ENCODE results near the gene GADD45A. TPM values are rescaled to one million over a fixed set of nuclear protein-coding genes. Genes with fewer than 3 reads are reported as not detected.

GADD45A gene
- polyA plus RNA-seq, 3 donors: 7.5 to 14.3 (median 9.6) TPM

DNA sequence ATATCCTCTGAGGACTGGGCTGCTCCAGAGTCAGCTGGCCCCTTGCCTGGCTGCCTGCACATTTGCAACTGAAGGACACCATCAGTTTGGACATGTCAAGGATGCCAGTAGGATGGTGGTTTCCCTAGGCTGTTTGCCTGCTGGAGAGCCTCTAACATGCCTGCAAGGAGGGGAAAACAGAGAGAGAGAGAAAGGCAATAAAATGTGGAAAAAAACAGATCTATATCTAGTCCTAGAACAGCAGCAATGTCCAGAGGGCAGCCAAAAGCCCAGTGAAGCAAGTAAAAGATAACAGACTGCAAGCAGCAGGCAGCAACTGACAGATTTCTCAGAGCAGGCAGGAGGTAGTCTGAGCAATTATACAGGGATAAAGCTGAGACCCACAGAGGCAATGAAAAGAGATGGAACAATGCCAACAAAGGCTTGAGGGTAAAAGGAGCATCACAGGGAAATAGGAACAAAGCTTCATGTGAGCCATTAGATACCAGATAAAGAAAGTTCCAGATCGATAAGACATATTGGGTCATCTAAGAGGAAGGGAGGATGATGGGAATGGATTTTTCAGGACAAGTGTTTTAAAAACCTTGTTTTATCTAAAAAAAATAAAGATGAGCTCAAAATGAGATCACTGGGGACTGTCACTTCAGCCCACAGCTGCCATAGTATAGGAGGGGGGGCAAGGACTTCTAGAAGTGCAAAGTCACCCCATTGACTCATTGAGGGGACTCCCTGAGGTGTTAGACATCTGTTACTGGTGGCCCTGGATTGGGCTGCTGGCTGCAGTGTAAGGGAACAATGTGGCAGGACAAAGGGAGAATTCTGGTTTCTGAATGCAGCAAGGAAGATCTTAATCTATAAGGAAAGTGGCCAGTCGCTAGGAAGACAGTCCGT is 38.6 kb upstream of the GADD45A start:
- Histone ChIP-seq H3K4me2 (replicated peaks; ENCODE audit: extremely low read depth, low read length, poor library complexity, severe bottlenecking) (no peak overlapping the region), H3K4me1 (ENCODE audit: control insufficient read depth in 1 of 2, insufficient read depth in 2 of 2, low read length in 2 of 2) (no peaks in the 10 kb centered on the region), H3K36me3 (replicated peaks in 1 of 2; ENCODE audit: control insufficient read depth in 1 of 2, insufficient read depth in 2 of 2, low read length in 2 of 2) (no peaks in the 10 kb centered on the region), H3K9ac (ENCODE audit: insufficient read depth, low read length, poor library complexity, severe bottlenecking) (no peak overlapping the region), H4K20me1 (ENCODE audit: insufficient read depth, low read length) (no peaks in the 10 kb centered on the region), H3K4me3 (replicated peaks in 1 of 3; ENCODE audit: low read depth in 2 of 3, low read length in 3 of 3) (no peak overlapping the region), H3K27me3 (ENCODE audit: control insufficient read depth in 2 of 2, insufficient read depth in 2 of 2, low read length in 2 of 2) (no peaks in the 10 kb centered on the region), H2AFZ (ENCODE audit: insufficient read depth, low read depth, low read length, poor library complexity, severe bottlenecking) (no peak overlapping the region), H3K9me3 (replicated peaks in 1 of 2; ENCODE audit: control insufficient read depth in 1 of 2, insufficient read depth in 1 of 2, low read length in 2 of 2) (no peaks in the 10 kb centered on the region), H3K79me2 (ENCODE audit: insufficient read depth, low read length) (no peaks in the 10 kb centered on the region), H3K27ac (ENCODE audit: low read depth in 1 of 2, low read length in 2 of 2) (no peak overlapping the region)
- WGBS (ENCODE audit: insufficient coverage): 100% methylated on average over 2 of the region's 3 CpGs
- Mint-ChIP-seq H3K9me3 (no peaks in the 10 kb centered on the region), H3K4me1 (no peaks in the 10 kb centered on the region), H3K36me3 (no peaks in the 10 kb centered on the region), H3K27me3 (ENCODE audit: low read depth in 3 of 3) (peaks cover 0 to 4% (median 0%) of the 10 kb centered on the region in 3 donors), H3K4me3 (no peak overlapping the region), H3K27ac (no peak overlapping the region)
- TF ChIP-seq, protein P1, sequence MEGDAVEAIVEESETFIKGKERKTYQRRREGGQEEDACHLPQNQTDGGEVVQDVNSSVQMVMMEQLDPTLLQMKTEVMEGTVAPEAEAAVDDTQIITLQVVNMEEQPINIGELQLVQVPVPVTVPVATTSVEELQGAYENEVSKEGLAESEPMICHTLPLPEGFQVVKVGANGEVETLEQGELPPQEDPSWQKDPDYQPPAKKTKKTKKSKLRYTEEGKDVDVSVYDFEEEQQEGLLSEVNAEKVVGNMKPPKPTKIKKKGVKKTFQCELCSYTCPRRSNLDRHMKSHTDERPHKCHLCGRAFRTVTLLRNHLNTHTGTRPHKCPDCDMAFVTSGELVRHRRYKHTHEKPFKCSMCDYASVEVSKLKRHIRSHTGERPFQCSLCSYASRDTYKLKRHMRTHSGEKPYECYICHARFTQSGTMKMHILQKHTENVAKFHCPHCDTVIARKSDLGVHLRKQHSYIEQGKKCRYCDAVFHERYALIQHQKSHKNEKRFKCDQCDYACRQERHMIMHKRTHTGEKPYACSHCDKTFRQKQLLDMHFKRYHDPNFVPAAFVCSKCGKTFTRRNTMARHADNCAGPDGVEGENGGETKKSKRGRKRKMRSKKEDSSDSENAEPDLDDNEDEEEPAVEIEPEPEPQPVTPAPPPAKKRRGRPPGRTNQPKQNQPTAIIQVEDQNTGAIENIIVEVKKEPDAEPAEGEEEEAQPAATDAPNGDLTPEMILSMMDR (IDR thresholded peaks at IDR 0.05): no peak
- DNase-seq: peak in 1 of 3 donors; percentile 48
- intact Hi-C loops (cut with micrococcal nuclease): no loop called here

DNA sequence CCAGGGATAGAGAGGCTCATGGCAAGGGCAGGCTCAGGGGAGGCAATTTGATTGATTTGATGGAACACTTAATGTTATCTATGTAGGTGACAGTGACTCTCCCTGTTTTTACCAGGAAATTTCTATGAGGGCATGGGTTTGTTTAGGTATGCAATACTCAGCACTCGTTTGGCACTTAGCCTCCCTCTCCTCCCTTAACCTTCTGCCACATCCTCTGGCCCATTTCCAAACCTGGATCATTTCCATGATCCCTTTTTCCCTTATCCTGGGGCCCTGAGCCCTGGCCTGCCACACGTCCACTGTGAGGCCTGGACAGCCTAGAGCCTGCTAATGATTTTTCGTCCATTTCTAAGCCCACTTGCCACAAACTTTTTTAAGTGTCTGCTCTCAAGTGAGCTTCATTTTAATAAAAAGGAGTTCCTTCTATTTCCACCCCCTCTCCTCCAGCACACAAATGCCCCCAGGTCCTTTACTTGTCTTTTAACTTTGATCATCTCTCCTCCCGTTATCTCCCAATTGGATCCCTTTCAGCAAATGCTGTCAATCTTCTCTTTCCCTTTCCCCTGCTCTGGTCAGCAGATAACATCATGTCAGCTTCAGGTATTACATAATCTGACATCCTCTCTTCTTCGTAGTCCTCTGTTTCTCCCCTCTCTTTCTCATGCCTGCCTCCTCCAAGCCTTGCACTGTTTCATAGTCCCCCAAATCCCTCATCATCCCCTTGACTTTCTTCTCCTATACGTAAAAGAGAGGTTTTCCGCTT is 37.8 kb upstream of the GADD45A start:
- Histone ChIP-seq H3K79me2 (ENCODE audit: insufficient read depth, low read length) (no peaks in the 10 kb centered on the region), H3K27ac (ENCODE audit: low read depth in 1 of 2, low read length in 2 of 2) (no peak overlapping the region), H3K27me3 (ENCODE audit: control insufficient read depth in 2 of 2, insufficient read depth in 2 of 2, low read length in 2 of 2) (no peaks in the 10 kb centered on the region), H2AFZ (ENCODE audit: insufficient read depth, low read depth, low read length, poor library complexity, severe bottlenecking) (no peak overlapping the region), H3K4me1 (ENCODE audit: control insufficient read depth in 1 of 2, insufficient read depth in 2 of 2, low read length in 2 of 2) (no peaks in the 10 kb centered on the region), H3K9ac (ENCODE audit: insufficient read depth, low read length, poor library complexity, severe bottlenecking) (no peak overlapping the region), H4K20me1 (ENCODE audit: insufficient read depth, low read length) (no peaks in the 10 kb centered on the region), H3K9me3 (replicated peaks in 1 of 2; ENCODE audit: control insufficient read depth in 1 of 2, insufficient read depth in 1 of 2, low read length in 2 of 2) (no peaks in the 10 kb centered on the region), H3K4me3 (replicated peaks in 1 of 3; ENCODE audit: low read depth in 2 of 3, low read length in 3 of 3) (no peak overlapping the region), H3K36me3 (replicated peaks in 1 of 2; ENCODE audit: control insufficient read depth in 1 of 2, insufficient read depth in 2 of 2, low read length in 2 of 2) (no peaks in the 10 kb centered on the region), H3K4me2 (replicated peaks; ENCODE audit: extremely low read depth, low read length, poor library complexity, severe bottlenecking) (no peak overlapping the region)
- 53% methylated on average over 4 of the region's 7 CpGs for WGBS (ENCODE audit: insufficient coverage)
- intact Hi-C loops (cut with micrococcal nuclease): no loop called here
- no peak for DNase-seq
- Mint-ChIP-seq H3K9me3 (no peaks in the 10 kb centered on the region), H3K36me3 (no peaks in the 10 kb centered on the region), H3K4me1 (no peaks in the 10 kb centered on the region), H3K27ac (no peak overlapping the region), H3K4me3 (no peak overlapping the region), H3K27me3 (ENCODE audit: low read depth in 3 of 3) (peaks cover 0 to 5% (median 0%) of the 10 kb centered on the region in 3 donors)
- TF ChIP-seq, protein P1 (IDR thresholded peaks at IDR 0.05): no peak
